ENCODE data around the gene ZBTB34.
"Not testable (repeated sequence)": the region's sequence is repeated elsewhere in the genome, so short reads cannot be mapped to it uniquely, and the experiment has no call there.

Gene ZBTB34, protein sequence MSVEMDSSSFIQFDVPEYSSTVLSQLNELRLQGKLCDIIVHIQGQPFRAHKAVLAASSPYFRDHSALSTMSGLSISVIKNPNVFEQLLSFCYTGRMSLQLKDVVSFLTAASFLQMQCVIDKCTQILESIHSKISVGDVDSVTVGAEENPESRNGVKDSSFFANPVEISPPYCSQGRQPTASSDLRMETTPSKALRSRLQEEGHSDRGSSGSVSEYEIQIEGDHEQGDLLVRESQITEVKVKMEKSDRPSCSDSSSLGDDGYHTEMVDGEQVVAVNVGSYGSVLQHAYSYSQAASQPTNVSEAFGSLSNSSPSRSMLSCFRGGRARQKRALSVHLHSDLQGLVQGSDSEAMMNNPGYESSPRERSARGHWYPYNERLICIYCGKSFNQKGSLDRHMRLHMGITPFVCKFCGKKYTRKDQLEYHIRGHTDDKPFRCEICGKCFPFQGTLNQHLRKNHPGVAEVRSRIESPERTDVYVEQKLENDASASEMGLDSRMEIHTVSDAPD

DNA sequence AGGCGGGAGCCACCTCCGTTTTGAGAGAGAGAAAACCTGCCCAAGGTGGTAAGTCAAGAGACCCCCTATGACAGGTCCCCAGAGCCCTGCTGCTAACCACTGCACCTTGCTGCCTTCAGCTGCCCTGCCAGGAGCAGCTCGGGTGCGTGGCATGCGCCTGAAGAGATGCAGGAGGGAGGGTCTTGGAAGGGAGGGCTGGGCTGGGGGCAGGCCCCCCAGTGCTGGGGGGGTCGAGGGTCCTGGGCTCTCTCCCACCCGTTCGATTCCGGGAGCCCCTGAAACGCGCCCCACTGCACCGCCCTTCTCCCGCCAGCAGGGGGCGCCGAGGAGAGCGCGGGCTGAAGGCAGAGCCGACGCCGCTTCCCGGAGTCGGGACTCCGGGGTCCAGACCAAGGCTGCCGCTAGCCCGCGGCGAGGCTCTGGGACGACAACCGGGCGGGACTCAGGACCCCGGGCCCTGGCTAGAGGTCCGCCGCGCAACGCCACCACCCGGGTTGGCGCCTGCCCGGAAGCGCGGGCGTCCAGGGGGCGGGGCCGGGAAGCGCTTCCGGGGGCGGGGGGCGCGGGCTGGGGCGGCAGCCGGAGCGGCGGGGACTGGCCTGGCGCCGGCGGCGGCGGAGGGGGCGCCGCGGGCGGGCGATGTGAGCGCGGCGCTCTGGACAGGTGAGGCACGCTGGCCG is at the start of gene ZBTB34:
TSS of gene ZBTB34 (plus strand) at position 563 of the 680 bp plus-strand sequence. CDS start 18,761 bp downstream, outside the sequence.
- DNase-seq (ENCODE audit: low spot score) = peak; percentile 72

GRCh38 chr9:126813072-126813471 is 47.4 kb upstream of the ZBTB34 start:
- DNase-seq (ENCODE audit: low spot score) = no peak

DNA sequence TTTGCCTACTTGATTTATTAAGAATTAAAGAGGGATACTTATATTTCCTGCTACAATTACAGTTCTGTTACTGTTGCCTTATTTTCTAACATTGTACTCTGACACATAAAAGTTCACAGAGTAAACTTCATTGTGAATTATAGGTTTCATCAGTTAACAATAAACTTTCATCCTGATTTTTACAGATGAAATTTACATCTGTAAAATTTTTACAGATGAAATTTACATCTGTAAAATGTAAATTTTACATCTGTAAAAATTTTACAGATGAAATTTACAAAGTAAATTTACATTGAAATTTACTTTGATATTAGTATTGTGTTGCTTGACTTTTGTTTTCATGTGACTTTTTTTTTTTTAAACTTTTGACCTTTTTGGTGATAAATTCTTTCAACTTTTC is 46.3 kb upstream of the ZBTB34 start:
- DNase-seq (ENCODE audit: low spot score) = no peak

DNA sequence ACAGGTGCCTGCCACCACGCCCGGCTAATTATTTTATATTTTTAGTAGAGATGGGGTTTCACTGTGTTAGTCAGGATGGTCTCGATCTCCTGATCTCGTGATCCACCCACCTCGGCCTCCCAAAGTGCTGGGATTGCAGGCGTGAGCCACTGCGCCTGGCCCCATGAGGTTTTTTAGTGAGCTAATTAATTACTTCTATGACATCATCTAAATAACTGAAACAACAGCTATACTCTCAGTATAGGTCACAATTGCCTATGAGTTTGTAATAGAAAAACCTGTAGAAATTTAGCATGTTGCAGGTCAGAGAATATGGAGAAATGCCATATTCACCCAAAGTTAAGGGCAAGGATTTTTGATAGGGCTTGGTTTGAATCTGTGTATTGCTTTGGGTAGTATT is 42.8 kb upstream of the ZBTB34 start:
- DNase-seq (ENCODE audit: low spot score) = not testable (repeated sequence)

GRCh38 chr9:126818482-126818881 is 42.0 kb upstream of the ZBTB34 start:
- no peak for DNase-seq (ENCODE audit: low spot score)

DNA sequence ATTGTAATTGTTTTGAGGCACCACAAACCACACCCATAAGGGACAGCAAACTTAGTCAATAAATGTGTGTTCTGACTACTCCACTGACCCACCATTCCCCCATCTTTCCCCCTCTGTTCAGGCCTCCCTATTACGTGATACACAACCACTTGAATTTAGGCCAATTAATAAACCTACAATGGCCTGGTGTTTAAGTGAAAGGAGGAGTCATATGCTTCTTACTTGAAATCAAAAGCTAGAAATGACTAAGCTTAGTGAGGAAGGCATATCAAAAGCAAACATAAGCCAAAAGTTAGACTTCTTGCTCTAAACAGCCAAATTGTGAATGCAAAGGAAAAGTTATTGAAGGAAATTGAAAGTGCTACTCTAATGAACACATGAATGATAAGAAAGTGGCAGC is 41.0 kb upstream of the ZBTB34 start:
- no peak for DNase-seq (ENCODE audit: low spot score)

DNA sequence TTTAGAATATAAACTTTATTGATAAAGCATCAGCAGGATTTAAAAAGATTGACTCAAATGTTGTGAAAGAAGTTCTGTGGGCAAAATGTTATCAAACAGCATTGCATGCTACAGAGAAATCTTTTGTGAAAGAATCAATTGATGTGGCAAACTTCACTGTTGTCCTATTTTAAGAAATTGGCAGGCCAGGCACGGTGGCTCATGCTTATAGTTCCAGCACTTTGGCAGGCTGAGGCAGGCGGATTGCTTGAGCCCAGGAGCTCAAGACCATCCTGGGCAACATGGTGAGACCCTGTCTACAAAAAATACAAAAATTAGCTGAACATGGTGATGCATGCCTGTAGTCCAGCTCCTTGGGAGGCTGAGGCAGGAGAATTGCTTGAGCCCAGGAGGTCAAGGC is 38.2 kb upstream of the ZBTB34 start:
- DNase-seq (ENCODE audit: low spot score) = no peak

- no peak for DNase-seq (ENCODE audit: low spot score)
Measured at GRCh38 chr9:126822873-126823272, 37.6 kb upstream of the ZBTB34 start.

GRCh38 chr9:126824052-126824451 is 36.4 kb upstream of the ZBTB34 start:
- not testable (repeated sequence) for DNase-seq (ENCODE audit: low spot score)

DNA sequence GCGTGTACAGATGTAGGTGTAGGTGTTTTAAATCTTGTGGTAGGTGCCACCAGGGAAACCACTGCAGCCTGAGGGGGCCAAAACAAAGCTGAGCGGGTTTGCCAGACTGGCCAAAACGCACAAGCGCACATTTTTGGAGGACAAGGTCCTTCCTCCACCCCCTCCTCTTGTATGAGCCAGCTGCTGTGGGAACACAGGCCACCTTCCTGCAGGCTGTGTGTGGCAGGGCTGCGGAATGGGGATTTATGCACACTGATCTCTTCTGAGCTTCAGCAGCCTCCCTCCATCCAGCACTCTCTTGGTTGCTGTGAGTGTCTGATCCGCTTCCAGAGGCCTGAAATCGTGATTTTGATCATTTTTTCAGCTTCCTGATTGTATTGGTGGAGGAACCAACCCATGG is 33.2 kb upstream of the ZBTB34 start:
- no peak for DNase-seq (ENCODE audit: low spot score)

GRCh38 chr9:126829035-126829434 is 31.4 kb upstream of the ZBTB34 start:
- DNase-seq (ENCODE audit: low spot score) = no peak

DNA sequence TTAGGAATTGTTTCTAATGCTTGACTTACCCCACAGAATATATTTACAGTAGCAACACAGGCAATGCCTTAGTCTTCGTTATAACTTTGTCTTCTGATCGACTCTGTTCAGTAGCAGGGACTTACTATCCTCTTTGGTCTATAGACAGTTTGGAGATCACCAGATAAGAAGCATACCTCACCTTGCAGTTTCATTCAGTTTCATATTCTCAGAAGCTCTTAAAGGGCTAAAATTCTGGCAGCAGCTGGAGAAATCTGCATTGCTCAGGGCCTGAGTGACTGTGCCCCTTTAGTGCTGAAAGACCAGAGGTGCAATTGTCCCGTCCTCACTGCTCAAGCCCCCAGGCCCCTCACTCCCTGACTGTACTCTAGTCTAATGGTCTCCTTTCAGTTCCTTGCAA is 29.6 kb upstream of the ZBTB34 start:
- no peak for DNase-seq (ENCODE audit: low spot score)

GRCh38 chr9:126832440-126832839 is 28.0 kb upstream of the ZBTB34 start:
- DNase-seq (ENCODE audit: low spot score) = no peak

- no peak for DNase-seq (ENCODE audit: low spot score)
Measured at GRCh38 chr9:126833020-126833419, 27.4 kb upstream of the ZBTB34 start.

GRCh38 chr9:126833710-126834345 is 26.6 kb upstream of the ZBTB34 start:
- DNase-seq (ENCODE audit: low spot score) = no peak

DNA sequence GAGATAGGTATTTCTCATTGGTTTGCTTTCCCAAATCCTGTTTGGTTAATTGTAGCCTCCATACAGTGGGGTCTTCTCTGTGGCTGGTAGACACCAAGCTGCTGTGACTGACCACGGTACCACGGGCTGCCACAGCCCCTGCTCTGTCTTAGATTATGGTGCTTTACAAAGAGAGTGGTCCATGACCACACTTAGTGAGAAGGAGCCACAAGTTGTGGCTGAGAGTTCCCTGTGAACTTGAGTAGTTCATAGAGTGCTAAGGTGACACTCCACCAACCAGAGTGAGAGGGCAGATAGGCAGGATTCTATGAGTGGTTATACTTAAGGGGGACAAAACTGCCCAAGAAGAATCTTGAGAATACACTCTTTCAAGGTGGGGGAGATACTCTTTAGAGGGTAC is 25.8 kb upstream of the ZBTB34 start:
- DNase-seq (ENCODE audit: low spot score) = no peak

GRCh38 chr9:126836216-126836615 is 24.2 kb upstream of the ZBTB34 start:
- DNase-seq (ENCODE audit: low spot score) = no peak

GRCh38 chr9:126838055-126838811 is 22.2 kb upstream of the ZBTB34 start:
- no peak for DNase-seq (ENCODE audit: low spot score)

DNA sequence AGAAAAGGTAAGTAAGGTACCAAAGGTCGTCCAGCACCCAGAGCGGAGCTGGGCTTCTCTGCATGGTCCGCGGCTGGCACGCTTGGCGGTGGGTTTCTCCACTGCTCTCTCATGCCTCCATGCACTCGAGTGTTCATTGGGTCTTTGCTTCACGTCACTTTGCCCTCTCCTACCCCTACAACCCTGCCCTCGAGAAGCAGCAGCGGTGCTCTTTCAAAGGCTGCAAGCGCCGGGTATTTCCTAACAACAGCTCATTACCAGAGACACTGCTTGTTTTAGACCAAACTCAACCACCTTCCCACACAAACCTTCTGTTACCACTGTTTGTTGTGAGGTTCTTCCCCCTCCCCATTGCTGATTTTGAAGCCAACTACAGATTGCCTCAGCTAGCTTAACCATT is 21.5 kb upstream of the ZBTB34 start:
- DNase-seq (ENCODE audit: low spot score) = no peak

GRCh38 chr9:126839301-126839700 is 21.1 kb upstream of the ZBTB34 start:
- no peak for DNase-seq (ENCODE audit: low spot score)

- no peak for DNase-seq (ENCODE audit: low spot score)
Measured at GRCh38 chr9:126842220-126842842, 18.1 kb upstream of the ZBTB34 start.

Data from CD4-positive, alpha-beta T cell treated with Interleukin-2 at 100 ng/mL for 4 hours (primary cell).